Muscle of arm (tissue), 12 donors: ENCODE results near the gene CDRT15. TPM values are rescaled to one million over a fixed set of nuclear protein-coding genes. Genes with fewer than 3 reads are reported as not detected.
"Not testable (repeated sequence)": the region's sequence is repeated elsewhere in the genome, so short reads cannot be mapped to it uniquely, and the experiment has no call there.

Experiments used
- DNase-seq: peaks from one replicate; pipeline ENCODE4 v3.0.0-alpha.2; 2013
- polyA plus RNA-seq, 12 donors: library from polyadenylated mRNA; unstranded; fragments of 120-200 nt; gene quantifications; one replicate each; pipeline ENCODE4 v1.2.1, GENCODE V29; 2013; ENCODE audit not compliant: insufficient read length in 12 of 12

Gene CDRT15
- polyA plus RNA-seq, 12 donors, result 0.18 to 0.89 (median 0.53) TPM; not detected in 3

DNA sequence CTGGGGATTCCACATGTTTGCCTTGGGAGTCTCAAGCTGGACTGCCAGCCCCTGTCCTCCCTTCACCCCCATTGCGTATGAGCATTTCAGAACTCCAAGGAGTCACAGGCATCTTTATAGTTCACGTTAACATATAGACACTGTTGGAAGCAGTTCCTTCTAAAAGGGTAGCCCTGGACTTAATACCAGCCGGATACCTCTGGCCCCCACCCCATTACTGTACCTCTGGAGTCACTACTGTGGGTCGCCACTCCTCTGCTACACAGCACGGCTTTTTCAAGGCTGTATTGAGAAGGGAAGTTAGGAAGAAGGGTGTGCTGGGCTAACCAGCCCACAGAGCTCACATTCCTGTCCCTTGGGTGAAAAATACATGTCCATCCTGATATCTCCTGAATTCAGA is 28.9 kb downstream of the CDRT15 start:
- no peak for DNase-seq

DNA sequence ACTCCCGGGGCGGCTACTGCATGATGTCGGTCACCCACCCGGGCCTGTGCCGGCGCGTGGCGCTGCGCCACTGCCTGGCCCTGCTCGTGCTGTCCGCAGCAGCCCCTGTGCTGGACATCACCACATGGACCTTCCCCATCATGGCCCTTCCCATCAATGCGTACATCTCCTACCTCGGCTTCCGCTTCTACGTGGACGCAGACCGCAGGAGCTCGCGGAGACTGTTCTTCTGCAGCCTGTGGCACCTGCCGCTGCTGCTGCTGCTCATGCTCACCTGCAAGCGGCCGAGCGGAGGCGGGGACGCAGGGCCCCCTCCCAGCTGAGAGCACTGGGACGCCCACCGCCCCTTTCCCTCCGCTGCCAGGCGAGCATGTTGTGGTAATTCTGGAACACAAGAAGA is 29.8 kb downstream of the CDRT15 start:
- no peak for DNase-seq

DNA sequence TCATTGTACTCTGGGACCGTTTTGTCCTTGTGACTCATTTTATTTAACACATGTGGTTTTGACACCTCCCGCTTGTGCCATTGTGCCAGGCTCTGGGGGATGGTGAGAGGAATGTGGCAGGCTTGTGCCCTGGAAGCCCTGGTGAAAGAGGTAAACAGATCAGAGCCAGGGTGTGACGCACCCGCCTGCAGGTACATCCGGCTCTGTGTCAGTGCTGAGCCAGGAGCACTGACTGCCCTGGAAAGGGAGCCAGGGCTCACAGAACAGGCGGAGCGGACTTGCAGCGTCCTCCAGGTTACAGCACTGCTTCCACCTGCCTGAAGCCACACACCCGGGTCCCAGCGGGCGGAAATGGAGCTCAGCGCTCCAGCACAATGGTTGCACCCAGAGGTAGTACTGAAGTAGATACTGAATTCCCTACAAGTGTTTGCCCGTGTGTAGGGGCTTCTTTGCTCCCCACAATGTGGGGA is 30.6 kb downstream of the CDRT15 start:
- no peak for DNase-seq

DNA sequence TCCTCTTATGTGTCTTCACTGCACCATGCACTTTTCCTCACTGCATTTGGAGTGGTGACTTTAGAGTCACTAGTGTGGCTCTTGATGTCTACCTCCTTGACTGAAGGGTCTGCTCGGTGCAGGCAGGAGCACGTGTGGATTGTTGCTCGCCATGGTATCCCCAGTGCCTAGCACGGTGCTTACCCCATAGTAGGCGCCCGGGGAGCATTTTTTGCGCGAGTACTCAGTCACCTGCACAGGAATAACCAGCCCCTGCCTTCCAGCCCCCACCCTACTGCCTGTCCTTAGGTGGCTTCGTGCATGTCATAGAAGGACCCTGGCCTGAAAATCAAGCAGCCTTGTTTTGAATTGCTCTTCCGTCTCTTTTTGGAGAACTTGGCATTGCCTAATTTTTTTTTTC is 31.3 kb downstream of the CDRT15 start:
- DNase-seq, result no peak

DNA sequence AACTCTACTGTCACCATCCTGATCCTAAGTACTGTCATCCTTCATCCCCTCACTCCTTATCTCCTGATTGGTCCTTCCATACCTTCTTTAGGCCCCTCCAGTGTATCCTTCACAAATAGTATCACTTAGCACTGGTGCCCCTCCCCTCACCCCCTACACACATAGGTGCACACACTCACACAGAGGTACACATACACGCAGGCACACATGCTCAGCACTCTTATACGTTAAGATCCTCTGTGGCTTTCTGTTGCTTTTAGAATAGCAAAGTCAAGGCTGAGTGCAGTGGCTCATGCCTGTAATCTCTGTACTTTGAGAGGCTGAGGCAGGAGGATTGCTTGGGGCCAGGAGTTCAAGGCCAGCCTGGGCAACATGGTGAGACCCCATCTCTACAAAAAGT is 32.1 kb downstream of the CDRT15 start:
- DNase-seq, result no peak

DNA sequence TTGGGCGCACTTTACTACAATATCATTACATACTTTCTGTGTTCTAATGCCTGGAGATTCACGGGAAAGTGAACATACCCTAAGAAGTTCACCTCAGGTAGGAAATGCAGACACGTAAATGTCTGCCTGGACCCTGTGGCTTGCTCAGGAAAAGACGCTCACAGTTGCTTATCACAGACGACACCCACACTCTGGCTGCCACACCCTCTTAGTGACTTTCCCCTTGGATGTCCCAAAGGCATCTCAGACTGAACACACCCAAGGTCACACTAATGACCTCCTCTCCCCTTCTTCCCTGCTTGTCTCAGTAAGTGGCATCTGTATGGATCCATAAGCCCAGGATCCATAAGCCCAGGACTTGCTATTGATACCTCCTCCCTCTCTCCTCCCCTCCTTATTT is 32.6 kb downstream of the CDRT15 start:
- DNase-seq, result no peak

DNA sequence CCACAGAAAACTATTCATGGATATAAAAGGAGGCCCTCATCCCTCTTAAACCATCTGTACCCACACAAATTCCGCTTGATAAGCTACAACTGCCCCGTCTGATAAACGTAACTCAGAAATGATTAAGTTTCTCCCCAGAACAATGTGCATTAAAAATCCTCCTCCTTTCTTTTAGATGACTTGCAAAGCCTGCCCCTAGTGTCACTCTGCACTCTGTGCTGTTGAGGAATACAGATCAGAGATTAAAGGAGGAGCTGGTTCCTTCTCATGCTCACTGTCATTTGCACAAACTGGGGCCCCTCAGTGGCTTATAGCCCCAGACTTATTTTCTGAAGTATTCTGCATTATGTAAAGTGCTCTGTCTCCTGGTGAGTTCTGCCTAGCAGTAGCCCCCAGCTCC is 33.3 kb downstream of the CDRT15 start:
- DNase-seq, result no peak

DNA sequence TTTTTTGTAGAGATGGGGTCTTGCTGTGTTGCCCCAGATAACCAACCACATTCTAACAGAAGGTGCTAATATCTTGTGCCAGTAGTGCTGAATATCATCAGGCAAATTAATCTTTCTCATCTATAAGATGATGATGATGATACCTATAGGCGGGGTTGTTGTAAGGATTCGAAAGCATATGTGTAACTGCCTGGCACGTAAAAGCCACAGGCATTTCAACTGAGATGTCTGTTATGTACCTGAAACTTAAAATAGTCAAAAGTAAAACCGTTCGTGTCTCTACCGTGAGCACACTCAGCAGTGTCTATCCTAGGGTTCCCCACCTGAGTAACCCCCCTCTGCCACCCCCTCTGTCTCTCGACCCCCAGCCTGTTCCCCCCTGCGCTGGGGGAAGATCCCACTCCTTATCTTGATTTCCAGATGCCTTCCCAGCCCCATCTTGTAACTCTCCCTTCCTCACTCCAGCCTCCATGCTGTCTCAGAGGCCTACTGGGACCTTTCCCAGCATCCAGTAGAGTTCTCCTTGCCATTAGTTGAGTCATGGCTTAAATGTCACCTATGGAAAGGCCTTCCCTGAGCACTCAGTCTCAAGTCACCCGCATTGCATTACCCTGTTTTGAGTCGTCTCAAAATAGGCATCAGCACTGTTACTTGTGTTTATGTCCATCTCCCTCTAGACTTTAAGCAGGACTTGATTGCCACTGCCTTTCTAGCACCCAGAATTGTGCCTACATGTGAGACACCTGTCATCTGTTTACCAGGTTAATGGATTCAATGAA is 34.1 kb downstream of the CDRT15 start:
- no peak for DNase-seq

DNA sequence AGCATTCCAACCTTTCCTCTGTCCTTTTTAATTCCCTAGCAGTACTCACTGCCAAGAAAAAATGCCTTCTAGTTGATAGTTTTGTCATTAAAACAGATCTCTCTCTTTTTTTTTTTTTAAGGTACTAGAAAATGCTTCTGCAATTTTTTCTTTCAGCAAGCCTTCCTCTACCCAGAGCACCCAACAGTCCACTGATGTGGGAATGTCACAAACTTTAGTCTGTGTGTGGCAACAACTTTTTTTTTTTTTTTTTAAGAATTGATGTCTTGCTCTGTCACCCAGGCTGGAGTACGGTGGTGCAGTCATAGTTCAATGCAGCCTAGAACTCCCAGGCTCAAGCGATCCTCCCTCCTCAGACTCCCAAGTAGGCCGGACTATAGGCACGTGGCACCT is 34.7 kb downstream of the CDRT15 start:
- no peak for DNase-seq

DNA sequence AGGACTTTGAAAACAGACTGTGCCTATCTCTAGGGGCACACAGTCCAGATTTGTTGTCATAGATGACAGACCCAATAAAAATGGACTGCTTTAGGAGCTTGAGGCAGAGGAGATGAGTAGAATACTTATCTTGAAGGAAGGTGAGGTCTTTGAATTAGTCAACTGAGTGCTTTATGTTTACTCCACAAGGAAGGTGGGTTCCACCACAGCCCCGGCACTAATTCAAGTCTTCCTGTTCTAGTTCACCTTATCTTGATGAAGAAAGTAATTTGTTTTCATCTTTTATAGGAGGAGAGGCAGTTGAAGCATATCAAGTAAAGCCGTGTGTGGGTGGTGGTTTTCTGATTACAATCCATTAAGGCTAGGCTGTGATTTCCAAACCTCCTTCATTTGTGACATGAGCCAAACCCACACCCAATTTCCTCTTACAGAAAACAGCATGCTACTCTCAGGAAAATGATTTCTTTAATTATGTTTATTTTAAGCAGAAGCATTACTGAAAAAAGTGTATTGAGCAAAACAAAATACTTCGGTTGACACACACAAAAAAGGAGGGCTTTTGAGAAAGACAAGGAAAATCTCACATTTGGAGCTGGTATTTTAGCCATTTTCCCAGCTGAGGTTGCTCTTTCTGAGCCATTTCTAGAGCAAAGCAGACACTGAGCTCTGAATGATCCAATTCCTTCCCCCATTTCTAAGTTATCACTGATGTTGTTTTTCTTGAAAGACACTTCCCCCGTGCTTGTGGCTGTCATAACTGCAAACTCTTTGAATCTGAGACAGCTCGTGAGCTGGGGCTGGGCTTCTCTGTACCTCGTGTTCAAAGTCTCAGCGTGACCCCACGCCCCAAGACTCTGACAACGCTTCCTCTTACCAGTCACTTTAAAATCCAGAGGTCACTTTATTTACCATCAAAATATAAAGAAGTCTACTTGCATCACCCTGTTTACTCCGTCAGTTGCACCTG is 35.4 kb downstream of the CDRT15 start:
- DNase-seq, result no peak

DNA sequence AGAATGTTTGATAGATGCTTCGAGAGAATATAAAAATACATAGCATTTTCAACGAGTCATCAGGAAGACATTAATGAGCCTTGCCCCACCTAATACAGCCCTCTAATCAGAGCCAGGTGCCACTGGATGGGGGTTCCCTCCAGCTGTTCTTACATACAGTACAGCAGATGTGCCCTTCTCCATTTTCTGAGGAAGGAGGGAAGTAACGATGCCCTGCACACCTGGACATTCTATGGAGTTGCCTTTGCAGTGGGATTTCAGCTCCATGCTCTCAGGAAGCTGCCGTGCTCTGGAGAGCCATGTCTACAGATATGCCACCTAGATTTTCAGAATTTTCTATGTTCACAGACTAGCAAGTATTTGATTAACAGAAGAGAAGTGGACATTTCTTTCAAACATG is 36.3 kb downstream of the CDRT15 start:
- DNase-seq, result no peak

DNA sequence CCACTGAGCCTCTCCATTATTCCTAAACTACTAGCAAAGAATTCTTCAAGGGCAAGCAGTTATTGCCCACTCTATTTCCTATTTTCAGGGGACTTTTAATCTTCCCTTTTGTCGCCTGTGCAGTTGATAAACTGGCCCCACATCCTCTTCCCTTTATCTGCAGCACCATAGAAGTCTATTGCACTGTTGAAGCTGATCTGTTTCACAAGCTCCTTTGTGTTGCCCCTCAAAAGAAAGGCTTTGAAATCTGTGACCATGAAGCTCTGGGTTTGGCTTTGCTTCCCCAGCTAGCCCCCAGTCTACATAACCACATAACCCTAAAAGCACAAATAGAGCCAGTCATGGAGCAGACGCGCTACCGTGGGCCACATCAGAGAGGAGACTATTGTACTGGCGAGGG is 37.1 kb downstream of the CDRT15 start:
- no peak for DNase-seq

DNA sequence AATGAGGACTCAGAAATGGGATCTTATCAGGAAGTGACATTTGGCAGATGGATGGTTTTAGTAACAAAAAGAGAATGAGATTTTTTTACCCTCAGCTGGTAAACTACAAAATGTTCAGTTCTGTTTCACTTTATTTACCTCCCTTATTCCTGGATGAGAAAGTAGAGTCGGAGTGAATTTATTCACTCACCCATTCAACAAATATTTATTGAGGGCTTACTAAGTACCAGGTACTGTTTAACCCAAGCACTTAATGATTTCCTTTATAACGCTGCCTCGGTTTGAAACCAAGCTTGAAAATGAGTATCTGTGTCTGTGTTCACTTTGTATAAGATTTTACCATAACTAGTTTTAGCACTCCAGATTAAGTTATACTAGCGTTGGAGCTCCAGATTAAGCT is 38.1 kb downstream of the CDRT15 start:
- no peak for DNase-seq

DNA sequence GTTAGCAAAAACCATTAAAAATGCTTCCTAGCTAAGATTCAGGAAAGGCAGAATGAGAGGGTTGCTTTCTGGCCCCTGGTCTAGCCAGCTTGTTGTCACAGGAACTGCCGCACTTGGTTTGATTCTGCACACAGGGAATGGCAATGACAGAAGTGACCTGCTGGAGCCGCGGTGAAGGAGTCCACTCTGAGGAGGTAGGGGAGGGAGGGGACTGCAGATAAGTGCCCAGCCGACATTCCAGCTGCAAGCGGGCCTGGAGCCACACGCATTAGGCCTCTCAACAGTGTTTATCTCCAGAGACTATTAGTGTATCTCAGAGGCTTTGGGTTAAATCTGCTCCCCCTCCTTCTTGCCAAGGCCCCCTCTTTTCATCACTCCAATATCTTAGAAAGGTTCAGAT is 38.6 kb downstream of the CDRT15 start:
- no peak for DNase-seq

DNA sequence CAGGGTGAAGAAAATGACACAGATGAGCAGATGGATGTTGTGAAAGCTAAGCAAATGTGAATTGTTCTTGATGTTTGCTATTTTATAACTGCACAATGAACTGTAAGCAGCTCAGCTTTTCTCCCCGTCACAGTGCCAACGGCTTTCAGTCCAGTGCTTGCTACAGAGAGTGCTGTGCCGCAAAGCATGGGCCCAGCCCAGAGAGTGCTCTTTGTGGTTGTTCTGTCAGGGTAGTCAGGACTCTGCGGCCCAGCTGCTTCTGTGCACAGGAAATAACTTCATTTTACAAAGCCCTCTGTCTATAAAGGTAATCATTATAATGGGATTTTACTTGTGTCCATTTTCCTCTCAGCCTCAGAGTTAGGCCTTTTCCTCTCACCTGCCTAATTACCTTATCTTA is 39.1 kb downstream of the CDRT15 start:
- DNase-seq, result no peak

DNA sequence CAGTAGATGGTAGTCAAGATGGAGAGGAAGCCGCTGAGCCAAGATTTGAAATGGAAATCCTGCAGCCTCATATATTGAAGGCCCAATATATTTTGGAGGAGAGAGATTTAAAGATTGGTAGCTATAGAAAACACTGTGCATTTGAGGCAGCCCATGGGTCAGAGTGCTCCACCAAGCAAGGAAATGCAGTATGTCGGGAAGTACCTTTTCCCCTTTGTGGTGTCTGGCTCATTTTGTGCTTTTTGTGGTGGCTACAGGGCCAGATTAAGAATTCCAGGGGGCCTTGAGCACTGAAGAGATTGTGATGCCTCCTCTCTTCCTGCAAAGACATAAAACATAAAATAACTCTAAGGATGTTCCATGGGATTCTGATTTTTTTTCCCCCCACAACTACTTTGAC is 39.6 kb downstream of the CDRT15 start:
- DNase-seq, result no peak

DNA sequence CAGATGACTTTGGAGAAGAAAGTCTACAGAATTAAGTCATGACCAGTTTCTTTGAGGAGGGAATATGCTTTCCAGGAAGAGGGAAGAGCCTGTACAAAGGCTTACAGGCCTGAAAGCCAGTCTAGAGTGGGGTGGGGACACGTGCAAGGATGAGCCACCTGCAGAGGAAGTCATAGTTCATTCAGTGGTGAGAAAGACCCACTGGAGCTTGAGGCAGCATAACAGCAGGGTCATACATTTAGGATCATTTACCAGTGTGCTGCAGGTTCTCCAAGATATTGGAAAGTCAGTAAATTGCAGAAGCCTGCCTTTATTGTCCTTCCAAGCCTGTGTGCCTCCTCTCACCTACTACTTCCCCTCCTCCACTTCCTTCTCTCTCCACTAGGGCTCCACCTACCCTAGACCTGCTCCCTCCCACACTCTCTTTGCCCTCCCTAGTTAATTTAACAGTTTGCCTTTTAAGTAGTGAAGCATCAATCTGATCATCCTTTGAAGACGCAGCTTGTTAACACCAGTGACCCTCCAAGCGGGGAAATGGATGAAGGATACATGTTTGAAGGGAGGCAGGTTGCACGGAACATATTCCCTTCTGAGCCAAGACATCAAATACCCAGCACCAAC is 40.2 kb downstream of the CDRT15 start:
- DNase-seq, result no peak

DNA sequence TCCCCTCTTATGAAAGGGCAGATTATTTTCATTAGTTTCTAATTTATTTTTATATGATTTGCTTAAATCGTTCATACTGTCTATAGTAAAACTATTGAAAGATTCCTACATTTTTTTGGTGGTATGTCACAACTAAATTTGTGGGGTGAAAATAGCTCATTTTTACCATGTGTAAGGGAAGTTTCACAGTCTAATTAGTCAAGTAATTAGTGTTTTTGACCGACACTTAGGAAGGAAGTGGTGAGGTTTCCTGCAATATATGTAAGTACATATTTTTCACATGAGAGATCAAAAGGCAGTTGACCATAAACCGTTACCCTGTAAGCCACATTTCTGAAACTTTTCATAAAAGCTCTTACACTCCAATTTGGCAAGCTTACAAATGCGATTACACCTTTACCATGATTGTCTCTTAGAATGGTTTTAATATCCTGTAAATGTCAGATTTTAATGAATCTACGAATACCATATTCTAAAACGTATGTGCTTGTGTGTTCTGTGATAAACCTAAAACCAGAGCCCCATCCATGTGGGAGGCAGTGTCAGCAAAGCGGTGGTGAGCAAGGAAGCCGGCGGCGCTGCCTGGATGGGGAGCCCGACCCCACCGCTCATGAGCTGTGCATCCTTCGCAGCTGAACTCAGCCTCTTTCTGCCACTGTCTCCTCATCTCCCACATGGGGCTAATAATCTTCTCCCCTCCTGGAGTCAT is 43.9 kb downstream of the CDRT15 start:
- DNase-seq, result not testable (repeated sequence)

DNA sequence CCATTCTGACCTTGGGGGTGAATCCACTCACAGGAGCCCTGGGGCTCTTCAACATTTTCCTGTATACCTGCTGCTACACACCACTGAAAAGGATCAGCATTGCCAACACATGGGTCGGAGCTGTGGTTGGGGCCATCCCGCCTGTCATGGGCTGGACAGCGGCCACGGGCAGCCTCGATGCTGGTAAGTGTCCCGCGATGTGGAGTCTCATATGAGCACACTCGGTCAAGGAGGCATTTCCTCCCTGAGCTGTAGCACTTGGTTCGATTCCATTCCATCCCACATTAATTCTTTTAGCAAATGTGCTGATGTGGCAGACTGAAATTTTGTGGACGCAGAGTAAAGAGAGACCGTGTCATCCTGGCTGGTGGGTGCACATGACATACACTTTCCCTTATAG is 44.6 kb downstream of the CDRT15 start:
- not testable (repeated sequence) for DNase-seq

DNA sequence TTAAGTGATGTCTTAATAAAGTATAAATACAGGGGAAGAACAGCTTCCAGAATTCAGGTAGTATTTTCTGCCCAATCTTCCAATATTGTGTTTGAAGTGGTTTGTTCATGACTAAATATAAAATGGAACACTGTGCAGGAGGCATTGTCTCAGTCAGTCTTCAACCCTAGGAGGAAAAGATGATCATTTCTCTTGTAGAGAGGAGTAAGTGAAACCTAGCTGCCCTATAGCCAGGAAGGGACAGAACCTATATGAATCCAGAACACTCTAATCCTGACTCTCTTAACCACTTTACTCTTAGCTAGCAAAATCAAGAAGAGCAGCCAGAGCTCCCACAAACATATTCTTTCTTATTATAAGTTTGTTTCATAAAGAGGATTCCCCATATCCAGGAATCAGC is 45.2 kb downstream of the CDRT15 start:
- DNase-seq, result not testable (repeated sequence)

DNA sequence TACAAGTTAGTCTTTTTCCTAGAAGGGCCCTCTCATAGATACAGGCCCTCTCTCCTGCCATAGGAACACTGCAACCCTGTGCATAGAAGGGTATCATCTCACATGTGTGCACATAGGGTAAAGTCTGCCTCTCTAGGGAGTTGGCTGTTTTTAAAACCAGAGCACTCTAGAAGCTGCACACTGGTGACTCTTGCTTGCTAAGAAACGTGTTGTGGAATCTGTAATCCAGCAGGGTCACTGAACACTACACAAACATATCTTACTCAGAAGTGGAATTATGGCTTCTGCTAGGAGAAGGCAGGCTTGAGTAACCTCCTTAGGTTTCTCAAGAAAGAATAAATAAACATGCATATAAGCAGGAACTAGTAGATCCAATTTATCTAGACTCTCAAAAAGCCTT is 45.9 kb downstream of the CDRT15 start:
- not testable (repeated sequence) for DNase-seq

DNA sequence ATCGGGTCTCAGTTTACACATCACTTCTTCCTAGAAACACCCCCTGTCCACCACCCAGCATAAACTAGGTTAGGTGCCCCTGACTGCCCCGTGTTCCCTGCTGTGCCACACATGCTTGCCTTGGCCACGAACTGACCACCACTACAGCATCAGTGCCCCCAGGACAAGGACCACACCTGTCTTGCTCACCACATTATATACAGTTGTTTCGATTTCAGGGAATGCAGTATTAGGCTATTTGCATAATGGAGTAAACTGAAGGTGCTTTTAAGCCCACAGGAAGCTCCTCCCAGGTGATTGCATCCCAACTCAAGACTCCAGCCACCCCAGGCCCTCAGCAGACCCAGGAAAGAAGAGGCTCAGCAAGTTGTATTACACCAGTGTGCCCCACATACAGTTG is 50.2 kb downstream of the CDRT15 start:
- DNase-seq, result not testable (repeated sequence)
